GM18861 (cell line): ENCODE data around the gene MAML1.

ENCODE experiments used
- ATAC-seq: cut with Tn5 transposase; IDR thresholded peaks from one replicate; pipeline ENCODE4 v1.9.1; 2021; ENCODE audit not compliant: unreplicated experiment

Gene MAML1

GRCh38 chr5:179820483-179821297 is 88.1 kb downstream of the MAML1 start, which contains the start of gene SQSTM1:
Gene SQSTM1 (plus strand): TSS chr5:179820905. CDS start chr5:179820937, 32 bp downstream.
- ATAC-seq = peak; percentile 43

GRCh38 chr5:179821298-179822058 is 88.9 kb downstream of the MAML1 start:
- ATAC-seq = peak; percentile 30

DNA sequence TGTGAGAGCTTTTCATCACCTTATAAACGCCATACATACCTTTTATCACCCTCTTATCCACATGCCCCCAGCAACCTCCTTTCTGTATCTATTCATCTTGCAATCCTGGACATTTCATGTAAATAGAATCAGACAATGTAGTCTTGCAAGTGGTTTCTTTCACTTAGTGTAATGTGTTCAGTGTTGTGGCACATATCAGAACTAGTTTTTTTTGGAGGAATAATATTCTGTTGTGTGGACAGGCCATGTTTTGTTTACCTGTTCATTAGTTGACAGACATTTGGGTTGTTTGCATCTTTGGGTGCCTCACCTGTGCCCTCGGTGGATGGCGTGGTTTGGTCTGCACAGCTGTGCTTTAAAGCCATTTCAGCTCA is 89.4 kb downstream of the MAML1 start:
- no peak for ATAC-seq

DNA sequence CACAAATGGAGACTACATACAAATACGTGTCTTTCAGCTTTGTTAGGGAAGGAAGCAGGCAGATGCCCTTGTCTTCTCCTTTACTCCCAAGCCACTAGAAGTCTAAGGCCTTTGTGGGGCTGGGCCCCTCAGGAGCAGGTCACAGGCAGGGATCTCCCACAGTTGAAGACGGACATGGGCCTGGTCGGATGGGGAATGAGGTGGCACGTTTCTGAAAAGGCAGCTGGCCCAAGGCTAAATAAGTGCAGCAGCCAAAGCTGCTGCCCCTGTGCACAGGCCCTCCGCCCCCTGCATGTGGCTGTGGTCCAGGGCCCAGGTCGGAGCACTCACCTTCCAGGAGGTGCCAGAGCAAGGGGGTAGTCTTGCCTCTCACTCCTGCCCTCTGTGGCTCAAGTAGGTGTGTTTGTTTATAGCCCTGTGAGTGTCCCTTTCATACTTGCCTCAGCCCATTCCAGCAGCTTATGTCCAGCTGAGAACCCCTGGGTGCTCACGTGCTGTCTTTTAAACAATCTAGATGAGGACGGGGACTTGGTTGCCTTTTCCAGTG is 89.9 kb downstream of the MAML1 start:
- no peak for ATAC-seq

DNA sequence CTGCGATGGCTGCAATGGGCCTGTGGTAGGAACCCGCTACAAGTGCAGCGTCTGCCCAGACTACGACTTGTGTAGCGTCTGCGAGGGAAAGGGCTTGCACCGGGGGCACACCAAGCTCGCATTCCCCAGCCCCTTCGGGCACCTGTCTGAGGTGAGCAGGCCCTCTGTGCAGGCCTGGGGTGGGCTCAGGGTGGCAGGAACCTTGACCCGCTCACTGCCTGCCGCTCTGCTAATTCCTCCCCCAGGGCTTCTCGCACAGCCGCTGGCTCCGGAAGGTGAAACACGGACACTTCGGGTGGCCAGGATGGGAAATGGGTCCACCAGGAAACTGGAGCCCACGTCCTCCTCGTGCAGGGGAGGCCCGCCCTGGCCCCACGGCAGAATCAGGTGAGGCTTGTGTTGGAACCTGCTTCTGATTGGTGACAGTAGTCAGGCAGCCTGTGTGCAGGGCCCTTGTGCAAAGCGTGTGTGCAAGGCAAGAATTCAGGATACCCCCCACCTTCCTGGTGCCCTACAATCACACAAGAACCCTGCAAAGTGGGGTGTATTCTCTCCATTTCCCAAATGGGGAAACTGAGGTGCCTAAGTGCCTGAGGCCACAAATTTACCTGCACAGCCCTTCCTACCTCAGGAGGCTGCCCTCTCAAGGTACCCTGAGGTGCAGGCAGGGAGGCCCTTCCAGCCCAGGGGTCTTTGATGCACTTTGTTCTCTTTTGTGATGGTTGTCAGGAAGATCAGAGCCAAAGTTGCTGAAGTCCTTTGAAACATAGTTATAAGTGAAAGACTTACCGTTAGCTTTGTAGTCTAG is 91.5 kb downstream of the MAML1 start:
- no peak for ATAC-seq

DNA sequence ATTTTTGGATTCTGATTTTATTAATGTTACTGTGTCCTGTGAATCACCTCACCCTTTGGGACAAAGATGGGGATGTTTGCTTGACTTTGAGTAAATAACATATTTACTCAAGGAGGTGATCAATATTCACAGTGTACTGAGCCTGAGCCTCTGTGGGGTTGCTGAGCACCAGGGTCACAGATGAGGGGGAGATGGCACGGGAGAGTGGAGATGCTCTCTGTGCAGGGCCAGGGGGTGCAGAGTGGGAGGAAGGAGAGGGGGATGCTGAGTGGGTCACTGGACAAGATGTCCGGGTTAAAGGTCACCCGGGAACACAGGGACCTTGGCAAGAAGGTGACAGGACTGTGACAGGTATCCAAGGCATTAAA is 92.1 kb downstream of the MAML1 start:
- no peak for ATAC-seq

- no peak for ATAC-seq
These were observed 93.1 kb downstream of the MAML1 start for GRCh38 chr5:179825655-179826182.
